MCF 10A (cell line): Measurements from ENCODE around the gene GPRIN2. TPM values are rescaled to one million over a fixed set of nuclear protein-coding genes. Genes with fewer than 3 reads are reported as not detected.
"Not testable (repeated sequence)": the region's sequence is repeated elsewhere in the genome, so short reads cannot be mapped to it uniquely, and the experiment has no call there.

Experiments
- BruUV-seq: library from RNA; stranded (reverse); fragments of 400-500 nt; replicated peaks from 2 replicates; lab custom pipeline; 2021; lab: Mats Ljungman, UMichigan
- CTCF ChIA-PET: fragments of 300-600 bp; sonication (Branson Sonifier 250); formaldehyde crosslinking; extraction: SDS; loops from one replicate; lab custom pipeline; 2021; ENCODE audit warnings: antibody characterized with exemption, inconsistent platforms; lab: Yijun Ruan, JAX
- POLR2A ChIA-PET: fragments of 300-600, 350-650 bp; sonication (Branson Sonifier 250); formaldehyde crosslinking; extraction: SDS; loops from one replicate; lab custom pipeline; 2020; ENCODE audit warnings: antibody characterized with exemption, inconsistent platforms; lab: Yijun Ruan, JAX
- DNase-seq: peaks from one replicate; pipeline ENCODE4 v3.0.0-alpha.2; 2018; ENCODE audit not compliant: unreplicated experiment
- H3K27ac Mint-ChIP-seq: one replicate; pipeline ENCODE4 v1.8.0; 2022; ENCODE audit warnings: mild to moderate bottlenecking, low read depth, mixed read lengths; ENCODE audit not compliant: unreplicated experiment
- H3K27me3 Mint-ChIP-seq: one replicate; pipeline ENCODE4 v1.8.0; 2022; ENCODE audit warnings: mixed read lengths; ENCODE audit not compliant: insufficient read depth, unreplicated experiment
- H3K36me3 Mint-ChIP-seq: one replicate; pipeline ENCODE4 v1.8.0; 2022; ENCODE audit warnings: mild to moderate bottlenecking, moderate library complexity, mixed read lengths; ENCODE audit not compliant: insufficient read depth, unreplicated experiment
- H3K4me1 Mint-ChIP-seq: one replicate; pipeline ENCODE4 v1.8.0; 2022; ENCODE audit warnings: mixed read lengths; ENCODE audit not compliant: insufficient read depth, unreplicated experiment
- H3K4me3 Mint-ChIP-seq: one replicate; pipeline ENCODE4 v1.8.0; 2022; ENCODE audit warnings: mild to moderate bottlenecking, moderate library complexity, mixed read lengths; ENCODE audit not compliant: unreplicated experiment
- H3K9me3 Mint-ChIP-seq: one replicate; pipeline ENCODE4 v1.8.0; 2022; ENCODE audit warnings: mixed read lengths; ENCODE audit not compliant: unreplicated experiment
- intact Hi-C: fragments of 100-400 bp; cut with micrococcal nuclease; formaldehyde crosslinking; loops from 2 replicates; pipeline ENCODE4 v1.14.1; 2022
- total RNA-seq: library from RNA; stranded (reverse); gene quantifications from 2 replicates; pipeline ENCODE4 v1.2.3, GENCODE V29; 2022

GPRIN2 gene
- total RNA-seq, 1 experiment from 2014 or later, result not detected

DNA sequence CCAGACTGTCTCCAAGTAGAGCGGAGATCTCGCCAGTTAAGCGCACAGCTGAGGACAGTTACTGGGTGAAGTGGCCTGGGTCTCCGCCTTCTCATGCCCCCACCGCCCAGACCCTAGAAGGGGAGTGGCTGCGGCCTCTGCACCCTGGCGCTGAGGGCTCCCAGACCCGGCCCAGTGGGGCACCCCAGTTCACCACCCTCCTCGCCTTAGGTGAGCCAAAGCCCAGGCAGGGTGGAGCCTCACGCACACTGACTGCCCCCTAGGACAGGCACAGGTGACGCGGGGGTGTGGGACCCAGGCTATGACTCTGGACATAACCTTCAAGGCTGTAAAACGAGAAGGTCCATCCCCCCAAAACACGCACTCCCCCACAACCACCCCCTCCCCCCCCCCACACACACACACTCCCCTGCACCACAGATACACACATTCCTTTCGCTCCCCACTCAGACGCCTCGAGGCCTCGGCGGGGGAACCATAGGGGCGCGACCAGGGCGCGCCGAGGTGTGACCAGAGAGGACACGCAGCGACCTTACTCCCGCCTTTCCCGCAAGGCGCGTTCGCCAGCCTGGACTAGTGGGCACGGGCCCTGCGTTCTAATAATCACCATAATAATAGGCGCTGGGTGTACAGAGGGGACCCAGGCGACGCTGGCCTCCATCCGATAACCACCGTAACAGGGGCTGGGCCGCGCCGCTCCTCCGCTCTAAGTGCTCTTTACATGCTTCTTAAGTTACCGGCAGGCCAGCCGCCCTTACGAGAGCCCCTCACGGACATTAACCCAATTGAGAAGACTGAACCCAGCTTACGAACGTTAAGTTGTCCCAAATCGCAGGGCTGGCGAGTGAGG is 21.4 kb upstream of the GPRIN2 start:
- H3K4me1 Mint-ChIP-seq, DNase-seq, CTCF ChIA-PET, H3K27ac Mint-ChIP-seq, H3K9me3 Mint-ChIP-seq, POLR2A ChIA-PET, H3K36me3 Mint-ChIP-seq, H3K27me3 Mint-ChIP-seq, H3K4me3 Mint-ChIP-seq, intact Hi-C loops, BruUV-seq: not testable (repeated sequence)

DNA sequence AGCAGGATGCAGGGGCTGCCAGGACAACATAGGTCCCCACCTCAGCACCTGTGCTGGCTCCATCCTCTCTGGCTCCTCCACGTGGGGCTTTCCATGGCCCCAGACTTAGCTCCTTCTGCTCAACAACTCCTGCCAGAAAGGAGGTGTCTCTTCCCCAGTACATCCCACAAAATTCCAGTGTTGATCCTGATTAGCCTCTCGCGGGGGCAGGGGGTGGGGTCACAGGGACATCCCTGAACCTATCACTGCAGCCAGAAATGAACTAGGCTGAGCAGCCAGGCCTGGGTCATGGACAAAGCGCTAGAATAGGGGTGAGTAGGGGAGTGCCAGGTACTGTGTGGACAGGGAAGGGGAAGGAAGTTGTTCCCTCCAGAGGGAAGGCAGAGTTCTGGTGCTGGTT is 17.4 kb upstream of the GPRIN2 start:
- H3K4me3 Mint-ChIP-seq, H3K4me1 Mint-ChIP-seq, H3K36me3 Mint-ChIP-seq, BruUV-seq, DNase-seq, H3K27me3 Mint-ChIP-seq, CTCF ChIA-PET, H3K9me3 Mint-ChIP-seq, intact Hi-C loops, POLR2A ChIA-PET, H3K27ac Mint-ChIP-seq: not testable (repeated sequence)

DNA sequence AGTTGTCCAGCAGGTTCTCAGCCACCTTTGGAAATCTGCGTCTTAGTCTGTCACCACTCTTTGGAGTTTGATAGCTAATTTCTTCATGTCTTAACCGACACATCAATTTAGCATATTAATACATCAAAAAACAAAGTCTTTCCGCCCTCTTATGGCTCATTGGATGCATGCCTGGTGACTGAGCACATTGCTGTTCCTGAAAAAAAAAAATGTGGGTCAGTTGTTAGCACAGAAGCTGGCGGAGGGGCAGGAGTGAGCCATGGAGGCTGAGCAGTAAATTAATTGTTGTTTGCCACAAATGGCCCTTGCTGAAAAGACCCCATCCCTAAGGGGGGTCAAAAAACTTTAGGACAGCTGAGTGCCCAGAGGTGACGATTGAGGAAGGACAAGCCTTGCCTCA is 16.9 kb upstream of the GPRIN2 start:
- POLR2A ChIA-PET, intact Hi-C loops, H3K9me3 Mint-ChIP-seq, DNase-seq, H3K4me3 Mint-ChIP-seq, CTCF ChIA-PET, H3K27me3 Mint-ChIP-seq, BruUV-seq, H3K27ac Mint-ChIP-seq, H3K36me3 Mint-ChIP-seq, H3K4me1 Mint-ChIP-seq: not testable (repeated sequence)

GRCh38 chr10:46572765-46573164 is 16.3 kb upstream of the GPRIN2 start:
- intact Hi-C loops, DNase-seq, H3K36me3 Mint-ChIP-seq, H3K9me3 Mint-ChIP-seq, H3K27ac Mint-ChIP-seq, POLR2A ChIA-PET, H3K4me3 Mint-ChIP-seq, CTCF ChIA-PET, BruUV-seq, H3K27me3 Mint-ChIP-seq, H3K4me1 Mint-ChIP-seq: not testable (repeated sequence)

GRCh38 chr10:46570655-46571054 is 14.2 kb upstream of the GPRIN2 start:
- H3K9me3 Mint-ChIP-seq, H3K4me1 Mint-ChIP-seq, H3K4me3 Mint-ChIP-seq, DNase-seq, POLR2A ChIA-PET, BruUV-seq, H3K27ac Mint-ChIP-seq, H3K27me3 Mint-ChIP-seq, CTCF ChIA-PET, intact Hi-C loops, H3K36me3 Mint-ChIP-seq: not testable (repeated sequence)

DNA sequence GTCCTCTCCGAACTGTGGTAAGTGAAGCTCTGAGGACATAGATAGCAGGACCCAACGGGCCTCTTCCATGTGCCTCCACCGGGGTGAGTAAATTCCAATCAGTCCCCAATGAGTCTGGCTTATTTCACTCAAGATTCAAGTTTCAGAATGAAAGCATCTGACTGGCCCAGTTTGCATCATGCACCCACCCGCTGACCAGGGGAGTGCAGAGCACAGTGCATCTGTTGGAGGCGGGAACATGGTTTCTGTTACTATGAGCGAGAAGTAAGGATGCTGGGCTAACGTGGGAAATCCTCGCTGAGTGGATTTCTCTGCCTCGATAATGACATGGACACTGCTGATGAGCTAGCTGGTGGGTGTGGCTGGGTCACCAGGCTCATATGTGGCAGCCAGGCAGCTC is 10.7 kb upstream of the GPRIN2 start:
- H3K4me3 Mint-ChIP-seq, BruUV-seq, H3K4me1 Mint-ChIP-seq, H3K27ac Mint-ChIP-seq, POLR2A ChIA-PET, H3K36me3 Mint-ChIP-seq, DNase-seq, intact Hi-C loops, H3K27me3 Mint-ChIP-seq, H3K9me3 Mint-ChIP-seq, CTCF ChIA-PET: not testable (repeated sequence)
